NCI-H2081 treated with DMSO at 0.1 percent for 48 hours (cell line): Measurements from ENCODE around the gene CERS3.

ENCODE experiments used
- DNase-seq: peaks from one replicate; lab custom pipeline; 2025; lab: John Stamatoyannopoulos, UW

Gene CERS3

GRCh38 chr15:100528833-100529428 lies at the start of gene CERS3:
Gene CERS3, minus strand, starts transcription at chr15:100528950. Its CDS starts 27,101 bp downstream, at chr15:100501849.
- DNase-seq = no peak

- no peak for DNase-seq
These were observed 44.8 kb upstream of the CERS3 start for GRCh38 chr15:100573526-100573925.

GRCh38 chr15:100572362-100572983 lies 43.7 kb upstream of the CERS3 start:
- DNase-seq = no peak

GRCh38 chr15:100571592-100572167 lies 42.9 kb upstream of the CERS3 start:
- DNase-seq = no peak

- no peak for DNase-seq
These were observed 42.1 kb upstream of the CERS3 start for GRCh38 chr15:100570735-100571313.

- no peak for DNase-seq
These were observed 41.5 kb upstream of the CERS3 start for GRCh38 chr15:100570275-100570674.

- no peak for DNase-seq
These were observed 40.6 kb upstream of the CERS3 start for GRCh38 chr15:100569391-100569790.

GRCh38 chr15:100566850-100567628 lies 38.3 kb upstream of the CERS3 start:
- DNase-seq = no peak

- DNase-seq = no peak
These were observed 36.8 kb upstream of the CERS3 start for GRCh38 chr15:100565591-100565990.

- no peak for DNase-seq
These were observed 31.6 kb upstream of the CERS3 start for GRCh38 chr15:100560323-100560722.

GRCh38 chr15:100559330-100559729 lies 30.6 kb upstream of the CERS3 start:
- DNase-seq = no peak

- DNase-seq = no peak
These were observed 30.1 kb upstream of the CERS3 start for GRCh38 chr15:100558771-100559254.

GRCh38 chr15:100553468-100553867 lies 24.7 kb upstream of the CERS3 start:
- DNase-seq = no peak

- DNase-seq = no peak
These were observed 19.2 kb upstream of the CERS3 start for GRCh38 chr15:100547961-100548360.

GRCh38 chr15:100544946-100545345 lies 16.2 kb upstream of the CERS3 start:
- DNase-seq = no peak

- no peak for DNase-seq
These were observed 15.6 kb upstream of the CERS3 start for GRCh38 chr15:100544338-100544841.

- DNase-seq = no peak
These were observed 13.5 kb upstream of the CERS3 start for GRCh38 chr15:100542290-100542689.

GRCh38 chr15:100537331-100537730 lies 8.6 kb upstream of the CERS3 start:
- DNase-seq = no peak

GRCh38 chr15:100536733-100537132 lies 8.0 kb upstream of the CERS3 start:
- DNase-seq = no peak

- no peak for DNase-seq
These were observed 5.1 kb upstream of the CERS3 start for GRCh38 chr15:100533886-100534285.

GRCh38 chr15:100531823-100532327 lies 3.1 kb upstream of the CERS3 start:
- no peak for DNase-seq

- DNase-seq = no peak
These were observed 2.5 kb upstream of the CERS3 start for GRCh38 chr15:100531204-100531603.
